Measurements from ENCODE around the gene MFSD12. TPM values are rescaled to one million over a fixed set of nuclear protein-coding genes. Genes with fewer than 3 reads are reported as not detected.

MFSD12 gene
- total and polyA plus RNA-seq, 2 of the 8 experiments (the other 6 are each of a cell fraction or from before 2014, with no cell fraction given) = 59.6 to 71.3 TPM

- TF ChIP-seq CREB1 (IDR thresholded peaks at IDR 0.05) (no peak), MAX (IDR thresholded peaks at IDR 0.05) (peak; percentile 43; the same call in 1 of the 2 replicates), RXRA (IDR thresholded peaks at IDR 0.05; ENCODE audit: insufficient read depth, low read depth, low read length) (no peak), POLR2A (IDR thresholded peaks at IDR 0.05; ENCODE audit: control extremely low read depth in 1 of 2, low read depth in 2 of 2, low read length in 2 of 2) (no peak), ASH2L (IDR thresholded peaks at IDR 0.05; ENCODE audit: low read length) (no peak), RAD21 (IDR thresholded peaks at IDR 0.05 in 1 of 2, conservative IDR thresholded peaks at IDR 0.05 in 1 of 2; ENCODE audit: low read depth in 2 of 2, low read length in 2 of 2) (peak; percentile 25 to 42; a peak in 3 of 4 replicates), HDAC6 (IDR thresholded peaks at IDR 0.05; ENCODE audit: low read depth, low read length) (no peak), SIRT6 (IDR thresholded peaks at IDR 0.05; ENCODE audit: low read length) (no peak), FOSL1 (IDR thresholded peaks at IDR 0.05; ENCODE audit: insufficient read depth, low read depth, low read length) (0 out of 2 replicates have a peak, but pooled peaks have one; percentile 22), TEAD4 (IDR thresholded peaks at IDR 0.05; ENCODE audit: low read depth, low read length) (no peak), USF2 (IDR thresholded peaks at IDR 0.05; ENCODE audit: low read length) (no peak), JUND (IDR thresholded peaks at IDR 0.05; ENCODE audit: low read length) (no peak)
Observed at GRCh38 chr19:3520166-3521103, 37.0 kb downstream of the MFSD12 start (continued).

All from H1 (cell line).